Naive thymus-derived CD4-positive, alpha-beta T cell (primary cell): Measurements from ENCODE around the gene BCL2L2. TPM values are rescaled to one million over a fixed set of nuclear protein-coding genes. Genes with fewer than 3 reads are reported as not detected.

Experiments
- polyA plus RNA-seq, 2 donors: library from polyadenylated mRNA; unstranded; fragments of 300-500 nt; fragmentation: Illumina TruSeq; gene quantifications; one replicate each; pipeline ENCODE4 v1.2.3, GENCODE V29; 2021
- total RNA-seq, 6 experiments: library from RNA in 5 of 6; stranded (reverse) in 5 of 6; gene quantifications; 1 replicate in 5 of 6; 2 replicates in 1 of 6; pipeline ENCODE4 v1.2.3 and lab custom pipeline; 2021 to 2026

Gene BCL2L2
- total and polyA plus RNA-seq, 7 experiments from 2014 or later: 2.8 to 8.0 (median 5.6) TPM; not detected in 2

Other genes starting within 250 kb of the BCL2L2 start
- gene CDH24, start 249.3 kb upstream of the BCL2L2 start, total RNA-seq: 1 to 10 TPM; 1.5 to 3.7 (median 2.1) TPM
- gene CDH24, start 249.3 kb upstream of the BCL2L2 start, polyA plus RNA-seq: under 1 TPM; 0.30 to 0.52 TPM
- gene ACIN1, start 211.7 kb upstream of the BCL2L2 start, total RNA-seq: 100 to 1,000 TPM; 222 to 360 (median 301) TPM
- gene ACIN1, start 211.7 kb upstream of the BCL2L2 start, polyA plus RNA-seq: 10 to 100 TPM in 1 of 2 donors, 1 to 10 TPM in 1; 8.7 to 18.6 TPM
- gene C14orf119, start 211.3 kb upstream of the BCL2L2 start, total RNA-seq: 10 to 100 TPM in 4 of 5 experiments, 1 to 10 TPM in 1; 6.0 to 49.9 (median 43.4) TPM
- 100 to 1,000 TPM in 1 of 2 donors, 10 to 100 TPM in 1; 80.4 to 169 TPM for gene C14orf119, start 211.3 kb upstream of the BCL2L2 start, polyA plus RNA-seq
- gene CIROP, start 201.8 kb upstream of the BCL2L2 start, total RNA-seq: not detected
- not detected for gene CIROP, start 201.8 kb upstream of the BCL2L2 start, polyA plus RNA-seq
- 1 to 10 TPM in 3 of 5 experiments, under 1 TPM in 2; 0.19 to 1.7 (median 1.2) TPM for gene CEBPE, start 187.6 kb upstream of the BCL2L2 start, total RNA-seq
- gene CEBPE, start 187.6 kb upstream of the BCL2L2 start, polyA plus RNA-seq: under 1 TPM; 0.60 to 0.65 TPM
- gene SLC7A8, start 123.2 kb upstream of the BCL2L2 start, total RNA-seq: 1 to 10 TPM in 4 of 5 experiments, under 1 TPM in 1; 0.36 to 7.7 (median 2.5) TPM
- gene SLC7A8, start 123.2 kb upstream of the BCL2L2 start, polyA plus RNA-seq: 1 to 10 TPM; 1.2 to 4.0 TPM
- not detected for gene RNF212B, start 68.9 kb upstream of the BCL2L2 start, total RNA-seq
- gene RNF212B, start 68.9 kb upstream of the BCL2L2 start, polyA plus RNA-seq: not detected
- 10 to 100 TPM in 3 of 5 experiments, 1 to 10 TPM in 2; 5.2 to 20.4 (median 15.5) TPM for gene HOMEZ, start 20.7 kb upstream of the BCL2L2 start, total RNA-seq
- gene HOMEZ, start 20.7 kb upstream of the BCL2L2 start, polyA plus RNA-seq: 1 to 10 TPM; 6.9 to 8.6 TPM
- 100 to 1,000 TPM in 2 of 5 experiments, 10 to 100 TPM in 3; 35.7 to 138 (median 67.0) TPM for gene PPP1R3E, start 4.0 kb upstream of the BCL2L2 start, total RNA-seq
- 1 to 10 TPM; 1.6 to 2.9 TPM for gene PPP1R3E, start 4.0 kb upstream of the BCL2L2 start, polyA plus RNA-seq
- 100 to 1,000 TPM; 176 to 213 (median 196) TPM for gene PABPN1, start 14.6 kb downstream of the BCL2L2 start, total RNA-seq
- gene PABPN1, start 14.6 kb downstream of the BCL2L2 start, polyA plus RNA-seq: 10 to 100 TPM; 57.5 to 94.5 TPM
- gene SLC22A17, start 46.1 kb downstream of the BCL2L2 start, total RNA-seq: 10 to 100 TPM in 3 of 5 experiments, 1 to 10 TPM in 2; 1.9 to 30.0 (median 22.6) TPM
- gene SLC22A17, start 46.1 kb downstream of the BCL2L2 start, polyA plus RNA-seq: 10 to 100 TPM in 1 of 2 donors, 1 to 10 TPM in 1; 9.7 to 10.8 TPM
- gene EFS, start 58.3 kb downstream of the BCL2L2 start, total RNA-seq: not detected
- not detected for gene EFS, start 58.3 kb downstream of the BCL2L2 start, polyA plus RNA-seq
- not detected for gene IL25, start 66.0 kb downstream of the BCL2L2 start, total RNA-seq
- gene IL25, start 66.0 kb downstream of the BCL2L2 start, polyA plus RNA-seq: not detected
- not detected for gene CMTM5, start 70.2 kb downstream of the BCL2L2 start, total RNA-seq
- gene CMTM5, start 70.2 kb downstream of the BCL2L2 start, polyA plus RNA-seq: not detected
- under 1 TPM in 1 of 5 experiments, not detected in 4; 0.27 TPM for gene MYH6, start 101.4 kb downstream of the BCL2L2 start, total RNA-seq
- gene MYH6, start 101.4 kb downstream of the BCL2L2 start, polyA plus RNA-seq: not detected
- not detected for gene MYH7, start 128.8 kb downstream of the BCL2L2 start, total RNA-seq
- gene MYH7, start 128.8 kb downstream of the BCL2L2 start, polyA plus RNA-seq: not detected
- 100 to 1,000 TPM in 1 of 5 experiments, 10 to 100 TPM in 4; 52.9 to 152 (median 74.0) TPM for gene NGDN, start 162.9 kb downstream of the BCL2L2 start, total RNA-seq
- 100 to 1,000 TPM; 101 to 112 TPM for gene NGDN, start 162.9 kb downstream of the BCL2L2 start, polyA plus RNA-seq
- 1 to 10 TPM in 1 of 5 experiments, under 1 TPM in 4; 0.45 to 2.6 (median 0.49) TPM for gene ZFHX2, start 244.9 kb downstream of the BCL2L2 start, total RNA-seq
- not detected for gene ZFHX2, start 244.9 kb downstream of the BCL2L2 start, polyA plus RNA-seq
- gene THTPA, start 249.4 kb downstream of the BCL2L2 start, total RNA-seq: 10 to 100 TPM; 16.4 to 26.7 (median 19.2) TPM
- gene THTPA, start 249.4 kb downstream of the BCL2L2 start, polyA plus RNA-seq: 10 to 100 TPM; 17.9 to 18.1 TPM